Measurements from ENCODE around the gene PXT1.
"Not testable (repeated sequence)": the region's sequence is repeated elsewhere in the genome, so short reads cannot be mapped to it uniquely, and the experiment has no call there.

PXT1 gene

GRCh38 chr6:36442671-36443470, at the start of gene PXT1, which contains the start of gene KCTD20:
TSS of gene PXT1 (minus strand) at chr6:36442854. CDS start at chr6:36426082, 16,772 bp downstream.
TSS of gene KCTD20 (plus strand) at chr6:36443000. CDS start at chr6:36470098, 27,098 bp downstream.
- DNase-seq, result peak; percentile 93

DNA sequence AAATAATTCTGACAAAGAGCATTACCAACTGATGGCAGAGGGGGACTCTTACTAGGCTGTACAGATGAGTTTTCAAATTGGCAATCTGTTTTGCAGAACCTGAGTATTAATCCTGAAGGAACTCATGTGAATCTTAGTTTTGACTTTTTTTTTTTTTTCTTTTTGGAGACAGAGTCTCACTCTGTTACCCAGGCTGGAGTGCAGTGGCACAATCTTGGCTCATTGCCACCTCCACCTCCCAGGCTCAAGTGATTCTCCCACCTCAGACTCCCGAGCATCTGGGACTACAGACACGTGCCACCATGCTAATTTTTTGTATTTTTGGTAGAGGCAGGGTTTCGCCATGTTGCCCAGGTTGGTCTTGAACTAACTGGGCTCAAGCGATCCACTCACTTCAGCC, 49.4 kb upstream of the PXT1 start:
- no peak for DNase-seq

- DNase-seq, result no peak
Measured at GRCh38 chr6:36491378-36491965, 48.8 kb upstream of the PXT1 start.

DNA sequence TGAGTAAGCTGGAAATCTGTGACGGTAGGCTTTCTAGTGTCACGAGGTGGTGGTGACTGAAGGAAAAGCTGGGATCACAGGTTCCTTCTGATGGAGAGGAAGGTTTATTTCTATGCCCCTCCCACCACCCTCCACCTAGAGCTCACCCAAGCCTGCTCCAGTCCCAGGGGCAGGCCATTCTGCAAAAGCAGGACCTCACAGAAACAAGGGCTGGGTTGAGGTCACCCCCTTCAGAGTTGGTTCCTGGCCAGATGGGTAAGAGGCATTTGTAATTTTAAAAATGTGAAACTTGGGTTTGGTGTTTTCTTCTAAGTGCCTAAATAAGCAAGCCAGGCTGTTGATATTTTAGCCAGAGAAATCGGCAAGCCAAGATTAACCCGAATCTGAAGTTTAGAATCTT, 46.8 kb upstream of the PXT1 start:
- DNase-seq, result no peak

DNA sequence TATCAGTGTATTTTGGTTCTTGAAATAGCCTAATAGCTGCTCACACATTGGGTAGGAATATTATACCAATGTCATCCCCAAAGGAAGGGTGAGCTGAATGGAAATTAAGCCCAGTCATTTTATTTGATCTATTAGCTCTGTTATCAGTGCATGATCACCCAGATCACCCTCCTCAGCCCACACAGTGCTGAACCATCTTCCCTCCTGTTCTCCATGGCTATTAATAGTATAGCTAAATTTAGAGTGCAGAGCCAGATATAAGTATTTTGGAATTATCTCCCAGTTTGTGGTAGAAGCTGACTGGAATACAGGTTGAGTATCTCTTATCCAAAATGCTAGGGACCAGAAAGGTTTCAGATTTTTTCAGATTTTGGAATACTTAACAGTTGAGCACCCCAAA, 45.6 kb upstream of the PXT1 start:
- DNase-seq, result no peak

DNA sequence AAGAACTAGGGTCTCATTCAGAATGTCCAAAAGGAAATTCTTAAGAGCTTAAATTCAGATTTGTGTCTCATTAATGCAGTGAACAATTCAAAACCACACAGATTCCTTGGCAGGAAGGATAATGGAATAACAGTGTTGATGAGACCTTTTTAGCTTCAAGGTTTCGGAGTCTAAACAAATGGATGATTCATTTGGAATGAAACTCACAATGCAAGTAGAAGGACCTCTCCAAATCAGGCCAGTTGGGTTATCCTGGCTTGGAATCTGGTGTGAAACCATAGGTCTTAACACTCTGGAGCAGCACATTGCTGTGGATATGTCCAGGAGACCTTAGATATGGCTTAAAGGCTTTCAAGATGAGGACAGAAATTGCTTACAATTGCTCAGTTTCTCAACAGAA, 45.0 kb upstream of the PXT1 start:
- DNase-seq, result no peak

- no peak for DNase-seq
Measured at GRCh38 chr6:36484736-36485135, 42.1 kb upstream of the PXT1 start.

DNA sequence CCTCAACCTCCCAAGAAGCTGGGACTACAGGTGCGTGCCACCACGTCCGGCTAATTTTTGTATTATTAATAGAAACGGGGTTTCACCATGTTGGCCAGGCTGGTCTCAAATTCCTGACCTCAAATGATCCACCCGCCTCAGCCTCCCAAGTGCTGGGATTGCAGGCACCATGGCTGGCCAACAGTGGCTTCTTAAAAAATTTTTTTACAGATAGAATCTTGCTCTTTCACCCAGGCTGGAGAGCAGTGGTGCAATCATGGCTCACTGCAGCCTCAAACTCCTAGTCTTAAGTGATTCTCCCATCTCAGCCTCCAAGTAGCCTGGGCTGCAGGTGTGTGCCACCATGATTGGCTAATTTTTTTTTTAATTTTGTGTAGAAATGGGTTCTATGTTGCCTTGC, 40.7 kb upstream of the PXT1 start:
- not testable (repeated sequence) for DNase-seq

DNA sequence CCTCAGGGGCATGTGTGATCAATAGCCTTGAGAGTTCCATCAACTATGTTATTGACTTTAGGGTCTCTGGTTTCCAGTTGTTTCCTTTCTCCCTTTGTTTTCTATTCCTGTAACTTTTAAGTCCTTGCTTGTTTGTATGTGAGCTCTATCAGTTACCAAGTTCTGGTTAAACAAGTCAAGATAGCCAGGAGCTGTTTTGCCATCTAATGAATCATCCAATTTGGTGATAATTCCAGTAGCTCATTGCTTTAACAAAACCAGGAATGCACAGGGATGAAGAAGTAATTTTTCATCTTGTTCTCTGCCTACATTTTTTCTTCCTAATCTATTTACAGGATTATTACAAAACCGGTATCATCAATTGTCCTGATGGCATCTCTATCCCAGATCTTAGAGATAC, 36.6 kb upstream of the PXT1 start:
- DNase-seq, result peak; percentile 19

- DNase-seq, result peak; percentile 47
Measured at GRCh38 chr6:36478051-36478526, 35.4 kb upstream of the PXT1 start.

GRCh38 chr6:36469946-36470345, 27.3 kb upstream of the PXT1 start:
- peak; percentile 84 for DNase-seq

GRCh38 chr6:36469148-36469661, 26.6 kb upstream of the PXT1 start:
- DNase-seq, result peak; percentile 19

- no peak for DNase-seq
Measured at GRCh38 chr6:36467625-36468024, 25.0 kb upstream of the PXT1 start.

- no peak for DNase-seq
Measured at GRCh38 chr6:36464233-36464632, 21.6 kb upstream of the PXT1 start.

- DNase-seq, result no peak
Measured at GRCh38 chr6:36463676-36464075, 21.0 kb upstream of the PXT1 start.

DNA sequence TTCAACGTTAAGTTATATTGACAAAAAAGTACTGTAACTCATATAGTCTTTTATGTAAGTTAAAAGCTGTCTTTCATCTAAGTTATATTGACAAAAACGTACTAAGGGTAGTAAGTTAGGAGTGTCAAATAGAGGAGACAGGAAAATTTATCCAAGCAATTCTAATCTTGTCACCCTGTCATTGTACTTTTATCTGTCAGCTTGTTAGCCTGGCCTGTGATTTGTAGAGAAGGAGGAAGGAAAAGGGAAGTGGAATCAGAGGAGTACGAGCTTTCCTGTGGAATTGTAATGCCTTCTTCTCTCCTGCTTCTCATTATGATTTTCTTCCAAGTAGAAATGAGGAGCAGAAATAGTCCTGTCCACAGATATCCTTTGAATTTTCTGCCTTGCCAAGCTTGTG, 19.0 kb upstream of the PXT1 start:
- DNase-seq, result no peak

- DNase-seq, result no peak
Measured at GRCh38 chr6:36460916-36461315, 18.3 kb upstream of the PXT1 start.

GRCh38 chr6:36459501-36459900, 16.8 kb upstream of the PXT1 start:
- DNase-seq, result no peak

DNA sequence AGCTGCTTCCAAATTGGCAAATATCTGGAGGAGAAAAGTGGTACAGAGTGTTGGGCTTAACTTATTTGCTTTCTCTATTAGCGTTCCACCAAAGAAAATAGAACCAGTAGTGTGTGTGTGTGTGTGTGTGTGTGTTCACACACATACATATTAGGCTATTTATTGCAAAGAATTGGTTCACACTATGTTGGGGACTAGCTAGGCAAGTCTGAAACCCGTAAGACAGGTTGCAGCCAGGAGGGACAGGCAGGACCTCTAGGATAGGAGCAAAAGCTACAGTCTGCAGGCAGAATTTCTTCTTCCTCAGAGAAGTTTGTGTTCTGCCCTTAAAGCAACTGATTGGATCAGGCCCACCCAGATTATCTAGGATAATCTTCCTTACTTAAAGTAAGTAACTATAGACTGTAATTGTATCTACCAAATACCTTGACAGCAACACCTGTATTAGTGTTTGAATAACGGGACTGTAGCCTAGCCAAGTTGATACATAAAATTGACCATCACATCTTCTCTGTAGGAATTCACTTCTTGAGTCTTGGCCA, 12.9 kb upstream of the PXT1 start:
- DNase-seq, result peak; percentile 71

- DNase-seq, result not testable (repeated sequence)
Measured at GRCh38 chr6:36452897-36453296, 10.2 kb upstream of the PXT1 start.

DNA sequence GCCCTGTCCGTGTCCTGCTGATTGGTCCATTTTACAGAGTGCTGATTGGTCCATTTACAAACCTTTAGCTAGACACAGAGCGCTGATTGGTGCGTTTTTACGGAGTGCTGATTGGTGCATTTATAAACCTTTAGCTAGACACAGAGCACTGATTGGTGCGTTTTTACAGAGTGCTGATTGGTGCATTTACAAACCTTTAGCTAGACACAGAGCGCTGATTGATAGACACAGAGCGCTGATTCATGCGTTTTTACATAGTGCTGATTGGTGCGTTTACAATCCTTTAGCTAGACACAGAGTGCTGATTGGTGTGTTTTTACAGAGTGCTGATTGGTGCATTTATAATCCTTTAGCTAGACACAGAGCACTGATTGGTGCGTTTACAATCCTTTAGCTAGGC, 6.5 kb upstream of the PXT1 start:
- not testable (repeated sequence) for DNase-seq

DNA sequence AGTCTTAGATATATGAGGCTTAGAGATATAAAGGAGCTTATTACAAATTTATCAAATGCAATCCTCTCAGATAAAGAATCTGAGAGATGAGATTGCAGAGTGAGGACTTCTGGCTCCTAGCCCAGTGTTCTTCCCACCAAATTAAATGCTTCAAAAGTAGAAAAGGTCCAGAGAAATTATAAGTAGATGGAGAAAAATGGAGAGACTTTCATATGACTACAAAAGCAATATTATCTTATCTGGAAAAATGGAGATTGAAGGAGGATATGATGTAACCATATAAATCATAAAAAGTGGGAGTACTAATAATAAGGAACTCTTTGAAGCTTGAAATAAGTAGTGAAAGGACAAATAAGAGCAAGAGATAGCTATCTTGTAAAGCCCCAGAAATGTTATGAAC, 3.0 kb upstream of the PXT1 start:
- DNase-seq, result no peak

DNA sequence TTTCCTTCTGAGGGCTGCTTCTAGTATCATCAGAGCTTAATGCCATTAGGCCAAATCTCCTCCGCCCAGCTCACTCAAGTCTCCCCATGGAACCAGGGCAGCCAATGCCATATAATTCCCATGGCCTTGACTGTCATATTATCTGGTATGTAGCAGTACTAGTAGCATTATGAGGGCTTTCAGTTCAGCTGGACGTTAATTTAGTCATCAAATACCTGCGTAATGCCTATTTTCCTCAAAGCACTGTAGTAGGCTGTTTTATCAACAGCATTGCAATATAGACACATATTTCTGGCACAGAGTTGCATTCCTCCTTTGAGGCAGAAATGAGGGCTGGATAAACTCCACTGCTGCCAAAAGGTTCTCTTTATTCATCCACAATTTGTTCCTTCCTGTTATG, 1.8 kb upstream of the PXT1 start:
- DNase-seq, result peak; percentile 94
